ENCODE data around the gene STX12. TPM values are rescaled to one million over a fixed set of nuclear protein-coding genes. Genes with fewer than 3 reads are reported as not detected.

Gene STX12
- 24.5 TPM in 2 replicates for total RNA-seq

- intact Hi-C loops (cut with micrococcal nuclease) = loop anchor here (1.0 to 5.0 kb wide), 5 partner anchors 48 to 541 kb away; partner anchors contain the start of genes FAM76A, IFI6, PPP1R8 and WDTC1
Measured at GRCh38 chr1:27772932-27773825, at the start of gene STX12. TSS of gene STX12 (plus strand) at chr1:27773219. CDS start at chr1:27773308, 89 bp downstream.

- intact Hi-C loops (cut with micrococcal nuclease) = loop anchor here (1.0 kb wide), 3 partner anchors 48 to 105 kb away; partner anchors contain the start of genes IFI6, PPP1R8 and STX12
Measured at GRCh38 chr1:27724961-27725373, 48.1 kb upstream of the STX12 start.

GRCh38 chr1:27725374-27726172 lies 47.4 kb upstream of the STX12 start, which contains the start of gene FAM76A:
TSS of gene FAM76A (plus strand) at chr1:27725961. CDS start at chr1:27726081, 120 bp downstream.
- intact Hi-C loops (cut with micrococcal nuclease) = loop anchor here (1.0 kb wide), 3 partner anchors 48 to 105 kb away; partner anchors contain the start of genes IFI6, PPP1R8 and STX12

- intact Hi-C loops (cut with micrococcal nuclease) = no loop called here
Measured at GRCh38 chr1:27726173-27727044, 46.6 kb upstream of the STX12 start.

GRCh38 chr1:27727126-27727525 lies 45.9 kb upstream of the STX12 start:
- intact Hi-C loops (cut with micrococcal nuclease) = no loop called here

GRCh38 chr1:27736252-27736651 lies 36.8 kb upstream of the STX12 start:
- intact Hi-C loops (cut with micrococcal nuclease) = no loop called here

- intact Hi-C loops (cut with micrococcal nuclease) = no loop called here
Measured at GRCh38 chr1:27741121-27741520, 31.9 kb upstream of the STX12 start.

- intact Hi-C loops (cut with micrococcal nuclease) = no loop called here
Measured at GRCh38 chr1:27744556-27744955, 28.5 kb upstream of the STX12 start.

GRCh38 chr1:27745466-27745865 lies 27.6 kb upstream of the STX12 start:
- intact Hi-C loops (cut with micrococcal nuclease) = no loop called here

GRCh38 chr1:27752360-27752759 lies 20.7 kb upstream of the STX12 start:
- intact Hi-C loops (cut with micrococcal nuclease) = no loop called here

- intact Hi-C loops (cut with micrococcal nuclease) = no loop called here
Measured at GRCh38 chr1:27755286-27755685, 17.7 kb upstream of the STX12 start.

GRCh38 chr1:27755865-27756264 lies 17.2 kb upstream of the STX12 start:
- intact Hi-C loops (cut with micrococcal nuclease) = no loop called here

GRCh38 chr1:27759236-27759635 lies 13.8 kb upstream of the STX12 start:
- intact Hi-C loops (cut with micrococcal nuclease) = no loop called here

GRCh38 chr1:27760426-27760825 lies 12.6 kb upstream of the STX12 start:
- intact Hi-C loops (cut with micrococcal nuclease) = no loop called here

- intact Hi-C loops (cut with micrococcal nuclease) = no loop called here
Measured at GRCh38 chr1:27762033-27762432, 11.0 kb upstream of the STX12 start.

- intact Hi-C loops (cut with micrococcal nuclease) = no loop called here
Measured at GRCh38 chr1:27763358-27763757, 9.7 kb upstream of the STX12 start.

GRCh38 chr1:27770293-27770830 lies 2.7 kb upstream of the STX12 start:
- intact Hi-C loops (cut with micrococcal nuclease) = loop anchor here (5.0 kb wide), 2 partner anchors 163 to 538 kb away; partner anchors contain the start of gene WDTC1

- intact Hi-C loops (cut with micrococcal nuclease) = loop anchor here (5.0 kb wide), 2 partner anchors 165 to 540 kb away; partner anchors contain the start of gene WDTC1
Measured at GRCh38 chr1:27772036-27772931, 735 bp upstream of the STX12 start.

- intact Hi-C loops (cut with micrococcal nuclease) = loop anchor here (1.0 to 5.0 kb wide), 5 partner anchors 49 to 542 kb away; partner anchors contain the start of genes FAM76A, IFI6, PPP1R8 and WDTC1
Measured at GRCh38 chr1:27773826-27774445, 917 bp downstream of the STX12 start.

Measured in T-helper 2 cell treated with Interferon-gamma antibody and Interleukin-4, amounts not matched to agents 100 ng/mL and 5 ng/mL, for 36 hours (primary cell).